ENCODE measurements around the gene TECTB.

DNA sequence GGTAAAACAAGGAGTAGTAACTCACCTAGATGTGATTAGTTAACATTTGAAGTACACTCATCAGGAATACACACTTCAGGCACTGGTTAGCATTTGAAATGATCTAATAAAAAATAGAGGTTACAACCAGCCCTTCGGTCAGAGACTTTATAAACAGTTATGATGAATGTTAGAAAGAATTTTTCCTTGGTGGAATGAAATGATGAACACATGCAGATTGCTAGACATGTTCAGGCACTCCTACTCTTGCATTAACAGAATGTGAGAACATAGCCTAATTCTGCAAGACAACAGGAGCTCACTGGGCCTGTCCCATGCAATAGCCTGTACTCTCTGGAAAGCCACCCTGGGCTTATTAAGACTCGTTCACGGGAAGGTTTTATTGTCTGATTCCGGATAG lies 47.3 kb upstream of the TECTB start:
- TF ChIP-seq, protein P1, sequence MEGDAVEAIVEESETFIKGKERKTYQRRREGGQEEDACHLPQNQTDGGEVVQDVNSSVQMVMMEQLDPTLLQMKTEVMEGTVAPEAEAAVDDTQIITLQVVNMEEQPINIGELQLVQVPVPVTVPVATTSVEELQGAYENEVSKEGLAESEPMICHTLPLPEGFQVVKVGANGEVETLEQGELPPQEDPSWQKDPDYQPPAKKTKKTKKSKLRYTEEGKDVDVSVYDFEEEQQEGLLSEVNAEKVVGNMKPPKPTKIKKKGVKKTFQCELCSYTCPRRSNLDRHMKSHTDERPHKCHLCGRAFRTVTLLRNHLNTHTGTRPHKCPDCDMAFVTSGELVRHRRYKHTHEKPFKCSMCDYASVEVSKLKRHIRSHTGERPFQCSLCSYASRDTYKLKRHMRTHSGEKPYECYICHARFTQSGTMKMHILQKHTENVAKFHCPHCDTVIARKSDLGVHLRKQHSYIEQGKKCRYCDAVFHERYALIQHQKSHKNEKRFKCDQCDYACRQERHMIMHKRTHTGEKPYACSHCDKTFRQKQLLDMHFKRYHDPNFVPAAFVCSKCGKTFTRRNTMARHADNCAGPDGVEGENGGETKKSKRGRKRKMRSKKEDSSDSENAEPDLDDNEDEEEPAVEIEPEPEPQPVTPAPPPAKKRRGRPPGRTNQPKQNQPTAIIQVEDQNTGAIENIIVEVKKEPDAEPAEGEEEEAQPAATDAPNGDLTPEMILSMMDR (IDR thresholded peaks at IDR 0.05; ENCODE audit: insufficient read depth, low read depth, low read length) = no peak
- no peak for TF ChIP-seq EZH2 (IDR thresholded peaks at IDR 0.05; ENCODE audit: insufficient read depth, low read length)
